Measurements from ENCODE around the gene SIVA1. TPM values are rescaled to one million over a fixed set of nuclear protein-coding genes. Genes with fewer than 3 reads are reported as not detected.
A peak's percentile ranks its signal among the peaks of the same experiment; 100 is the strongest.

The SIVA1 gene
- total and polyA plus RNA-seq, 9 of the 15 experiments (the other 6 are each of a cell fraction or from before 2014, with no cell fraction given): 4.2 to 186 (median 54.2) TPM

DNA sequence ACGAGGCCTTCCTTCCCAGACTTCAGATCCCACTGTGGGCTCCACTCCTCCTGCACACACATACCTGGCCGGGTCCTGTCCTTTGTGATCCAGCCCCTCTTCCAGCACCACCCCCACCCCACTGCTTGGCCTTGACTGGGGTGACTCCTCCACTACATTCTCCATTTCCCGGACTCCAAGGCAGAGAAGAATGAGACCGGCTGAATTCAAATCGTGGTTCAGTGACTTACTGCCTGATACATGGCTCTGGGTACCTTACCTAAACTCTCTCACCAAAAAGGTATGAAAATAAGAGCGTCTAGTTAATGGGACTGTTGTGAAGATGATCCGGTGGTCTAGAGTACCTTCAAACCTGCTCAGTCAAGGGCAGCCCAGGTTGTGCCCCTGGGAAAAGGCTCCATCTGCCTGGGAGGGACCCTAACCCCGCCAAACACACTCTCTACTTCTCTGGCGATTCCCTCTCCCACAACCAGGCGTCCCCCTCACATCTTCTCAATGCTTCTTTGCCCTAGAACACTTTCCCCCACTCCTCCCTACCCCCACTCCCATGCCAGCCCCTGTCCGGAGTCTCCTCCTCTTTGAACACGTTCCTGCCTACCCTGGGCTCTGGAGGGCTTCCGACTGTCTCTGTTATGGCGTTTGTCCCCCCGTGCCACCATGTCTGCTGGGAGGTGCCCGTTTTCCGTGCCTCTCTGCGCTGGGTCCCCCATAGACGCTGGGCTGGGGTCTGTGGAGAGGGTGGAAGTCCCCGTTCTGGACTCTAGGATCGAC lies 46.5 kb downstream of the SIVA1 start (continued):
- TF ChIP-seq ZNF57 (CRISPR knock-in tag; IDR thresholded peaks at IDR 0.05) (no peak), POLR2G (IDR thresholded peaks at IDR 0.05; ENCODE audit: low read depth, low read length) (no peak), PHTF2 (CRISPR knock-in tag; IDR thresholded peaks at IDR 0.05) (no peak)

DNA sequence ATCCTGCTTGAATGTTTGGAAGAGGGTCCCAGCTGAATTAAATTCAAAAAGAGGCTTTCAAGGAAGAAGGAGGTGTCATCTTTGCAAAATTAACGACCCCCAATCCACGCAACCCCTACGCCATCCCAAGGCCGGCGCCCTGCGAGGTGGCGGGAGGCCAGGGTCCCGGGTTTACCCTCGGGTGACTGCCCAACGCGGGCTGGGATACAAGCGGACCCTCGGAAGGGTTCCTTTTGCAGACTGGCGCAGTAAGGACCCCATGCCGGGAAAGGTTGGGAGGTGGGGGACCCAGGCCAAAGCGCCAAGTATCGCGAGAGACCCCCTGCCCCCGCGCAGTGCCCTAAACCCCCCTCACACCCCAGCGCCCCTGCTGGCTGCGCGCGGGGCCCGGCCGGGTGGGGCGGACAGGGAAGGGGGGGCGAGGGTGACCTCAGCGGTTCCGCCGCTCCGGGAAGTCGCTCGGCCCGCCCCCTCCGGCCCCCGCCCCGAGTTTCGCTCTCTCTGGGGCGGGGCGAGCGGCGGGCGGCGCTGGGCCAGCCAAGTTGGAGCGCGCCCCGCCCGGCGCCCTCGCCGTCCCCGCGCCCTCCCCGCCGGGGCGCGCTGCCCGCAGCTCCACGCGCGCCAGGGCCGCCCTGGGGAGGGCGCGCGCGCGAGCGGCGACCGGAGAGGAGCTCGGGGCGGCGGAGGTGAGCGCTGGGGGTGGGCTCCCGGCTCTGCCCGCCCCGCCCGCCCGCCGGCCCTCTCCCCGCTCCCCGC lies 47.2 kb downstream of the SIVA1 start:
- ATAC-seq (peak; percentile 75), DNase-seq (ENCODE audit: extremely low read depth in 1 of 4, low spot score in 3 of 4) (peak; percentile 86 to 95 (median 88)), FAIRE-seq (no peak)
- CTCF ChIA-PET (ENCODE audit: low intra/inter-chr PET ratio): interaction anchor here (1.0 kb wide), 1 partner anchor 26 kb away, joined by 3 read pairs; no protein-coding TSS in a partner anchor
- Histone ChIP-seq H3K9ac (ENCODE audit: insufficient read depth in 1 of 2, low read depth in 2 of 2, low read length in 2 of 2) (peak overlapping the region; percentile 80 to 93), H3K27ac (ENCODE audit: extremely low read depth, low read depth, low read length) (peak overlapping the region; percentile 84), H3K4me2 (ENCODE audit: insufficient read depth, low read length) (peak overlapping the region; percentile 84), H3K36me3 (ENCODE audit: control insufficient read depth, insufficient read depth, low read length) (peaks cover 6% of the 10 kb centered on the region; the same call in 1 of the 3 replicates), H3K79me2 (ENCODE audit: control insufficient read depth, insufficient read depth, low read length) (peaks cover 30% of the 10 kb centered on the region), H3K4me3 (peak overlapping the region; percentile 55), H3K4me1 (replicated peaks in 1 of 2; ENCODE audit: control insufficient read depth in 2 of 2, insufficient read depth in 2 of 2, low read length in 2 of 2) (peaks cover 61 to 93% of the 10 kb centered on the region in 2 experiments), H2AFZ (ENCODE audit: low read depth, low read length) (peak overlapping the region; percentile 86), H3K9me1 (ENCODE audit: control insufficient read depth, insufficient read depth, low read length) (no peaks in the 10 kb centered on the region), H3K9me3 (replicated peaks; ENCODE audit: control insufficient read depth, insufficient read depth, low read depth, low read length) (no peaks in the 10 kb centered on the region), H4K20me1 (replicated peaks; ENCODE audit: control insufficient read depth, insufficient read depth, low read length) (no peaks in the 10 kb centered on the region), H3K27me3 (ENCODE audit: control insufficient read depth in 2 of 2, insufficient read depth in 2 of 2, low read length in 2 of 2) (no peaks in the 10 kb centered on the region)
- intact Hi-C loops (cut with micrococcal nuclease) (no loop called here), in situ Hi-C loops (cut with MboI) (no loop called here)
- under 1% methylated on average over 13 of the region's 83 CpGs for WGBS (ENCODE audit: insufficient coverage, low coverage, missing lambda C conversion rate)
- TSS peak; percentile 82 for BruUV-seq (replicated peaks)
- POLR2A ChIA-PET: no interaction called here
- TF ChIP-seq MAZ (CRISPR knock-in tag; conservative IDR thresholded peaks at IDR 0.05 in 1 of 2, IDR thresholded peaks at IDR 0.05 in 1 of 2) (peak; percentile 88 to 94), ARNT (IDR thresholded peaks at IDR 0.05) (no peak), NR2C1 (IDR thresholded peaks at IDR 0.05) (no peak), NR2C1 (tag; IDR thresholded peaks at IDR 0.05) (no peak), ZNF174 (CRISPR knock-in tag; IDR thresholded peaks at IDR 0.05) (no peak), ELF1 (tag; IDR thresholded peaks at IDR 0.05) (peak; percentile 53; the same call in 1 of the 2 replicates), CREM (IDR thresholded peaks at IDR 0.05; ENCODE audit: low read depth) (peak; percentile 45), MEF2A (IDR thresholded peaks at IDR 0.05; ENCODE audit: control insufficient read depth, low read depth, low read length) (no peak), YBX1 (IDR thresholded peaks at IDR 0.05) (no peak), ATF1 (CRISPR knock-in tag; IDR thresholded peaks at IDR 0.05) (no peak), ATF1 (tag; IDR thresholded peaks at IDR 0.05) (peak; percentile 15; the same call in 1 of the 2 replicates), ZNF212 (CRISPR knock-in tag; IDR thresholded peaks at IDR 0.05) (no peak), CCAR2 (IDR thresholded peaks at IDR 0.05; ENCODE audit: low read depth, low read length) (no peak), RFX7 (CRISPR knock-in tag; IDR thresholded peaks at IDR 0.05) (no peak)
- TF ChIP-seq, protein P1, sequence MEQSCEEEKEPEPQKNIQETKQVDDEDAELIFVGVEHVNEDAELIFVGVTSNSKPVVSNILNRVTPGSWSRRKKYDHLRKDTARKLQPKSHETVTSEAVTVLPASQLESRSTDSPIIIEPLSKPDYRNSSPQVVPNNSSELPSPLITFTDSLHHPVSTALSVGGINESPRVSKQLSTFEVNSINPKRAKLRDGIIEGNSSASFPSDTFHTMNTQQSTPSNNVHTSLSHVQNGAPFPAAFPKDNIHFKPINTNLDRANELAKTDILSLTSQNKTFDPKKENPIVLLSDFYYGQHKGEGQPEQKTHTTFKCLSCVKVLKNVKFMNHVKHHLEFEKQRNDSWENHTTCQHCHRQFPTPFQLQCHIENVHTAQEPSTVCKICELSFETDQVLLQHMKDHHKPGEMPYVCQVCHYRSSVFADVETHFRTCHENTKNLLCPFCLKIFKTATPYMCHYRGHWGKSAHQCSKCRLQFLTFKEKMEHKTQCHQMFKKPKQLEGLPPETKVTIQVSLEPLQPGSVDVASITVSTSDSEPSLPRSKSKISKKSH (CRISPR knock-in tag; IDR thresholded peaks at IDR 0.05): no peak

All from K562 (cell line).